GM18499 (cell line): ENCODE results near the gene SH3BP2.

Experiments
- ATAC-seq: cut with Tn5 transposase; IDR thresholded peaks from one replicate; pipeline ENCODE4 v1.9.1; 2021; ENCODE audit warnings: moderate number of reproducible peaks; ENCODE audit not compliant: insufficient read depth, unreplicated experiment

Gene SH3BP2

GRCh38 chr4:2816401-2816954 lies 23.6 kb downstream of the SH3BP2 start:
- no peak for ATAC-seq

- ATAC-seq: no peak
Observed at GRCh38 chr4:2817137-2817536, 24.3 kb downstream of the SH3BP2 start.

GRCh38 chr4:2817701-2818350 lies 24.9 kb downstream of the SH3BP2 start:
- ATAC-seq: no peak

- no peak for ATAC-seq
Observed at GRCh38 chr4:2818351-2818939, 25.6 kb downstream of the SH3BP2 start.

GRCh38 chr4:2819244-2820215 lies 26.6 kb downstream of the SH3BP2 start:
- ATAC-seq: no peak

GRCh38 chr4:2820216-2820982 lies 27.5 kb downstream of the SH3BP2 start:
- no peak for ATAC-seq

- no peak for ATAC-seq
Observed at GRCh38 chr4:2822461-2823300, 29.8 kb downstream of the SH3BP2 start.

- ATAC-seq: no peak
Observed at GRCh38 chr4:2823301-2823670, 30.4 kb downstream of the SH3BP2 start.

GRCh38 chr4:2823671-2824328 lies 30.9 kb downstream of the SH3BP2 start:
- ATAC-seq: no peak

GRCh38 chr4:2824329-2824835 lies 31.5 kb downstream of the SH3BP2 start:
- ATAC-seq: no peak

GRCh38 chr4:2824836-2825381 lies 32.0 kb downstream of the SH3BP2 start:
- ATAC-seq: no peak

- no peak for ATAC-seq
Observed at GRCh38 chr4:2825740-2826139, 32.9 kb downstream of the SH3BP2 start.

GRCh38 chr4:2827071-2827873 lies 34.4 kb downstream of the SH3BP2 start:
- ATAC-seq: no peak

- ATAC-seq: no peak
Observed at GRCh38 chr4:2827874-2828751, 35.2 kb downstream of the SH3BP2 start.

- ATAC-seq: no peak
Observed at GRCh38 chr4:2828758-2829181, 35.9 kb downstream of the SH3BP2 start.

GRCh38 chr4:2829321-2829932 lies 36.5 kb downstream of the SH3BP2 start:
- no peak for ATAC-seq
